Activated gamma-delta T cell (primary cell): Measurements from ENCODE around the gene POLR2B.
"Not testable (repeated sequence)": the region's sequence is repeated elsewhere in the genome, so short reads cannot be mapped to it uniquely, and the experiment has no call there.

ENCODE experiments used
- DNase-seq: peaks from one replicate; lab custom pipeline; 2025; lab: John Stamatoyannopoulos, UW
- total RNA-seq, 2 donors: gene quantifications; one replicate each; lab custom pipeline; 2026; lab: John Stamatoyannopoulos, UW

The POLR2B gene
- 305 to 318 reads per million in 2 donors for total RNA-seq

- DNase-seq, result peak; percentile 37
These were observed at the start of gene POLR2B for GRCh38 chr4:56978750-56979303. Gene POLR2B, plus strand, starts transcription at chr4:56978896. Its CDS starts 90 bp downstream, at chr4:56978986.

- DNase-seq, result no peak
These were observed 48.1 kb upstream of the POLR2B start for GRCh38 chr4:56930638-56931037.

GRCh38 chr4:56931924-56932323 is 46.8 kb upstream of the POLR2B start:
- DNase-seq, result no peak

- DNase-seq, result no peak
These were observed 41.4 kb upstream of the POLR2B start for GRCh38 chr4:56937262-56937661.

GRCh38 chr4:56939826-56940225 is 38.9 kb upstream of the POLR2B start:
- DNase-seq, result not testable (repeated sequence)

- no peak for DNase-seq
These were observed 38.3 kb upstream of the POLR2B start for GRCh38 chr4:56940403-56940802.

- DNase-seq, result no peak
These were observed 37.7 kb upstream of the POLR2B start for GRCh38 chr4:56940971-56941370.

GRCh38 chr4:56941403-56941802 is 37.3 kb upstream of the POLR2B start:
- DNase-seq, result no peak

GRCh38 chr4:56953680-56954520 is 24.8 kb upstream of the POLR2B start:
- no peak for DNase-seq

GRCh38 chr4:56958111-56958517 is 20.6 kb upstream of the POLR2B start:
- DNase-seq, result no peak

GRCh38 chr4:56959100-56959499 is 19.6 kb upstream of the POLR2B start:
- DNase-seq, result no peak

GRCh38 chr4:56961107-56961500 is 17.6 kb upstream of the POLR2B start:
- DNase-seq, result no peak

- no peak for DNase-seq
These were observed 7.3 kb upstream of the POLR2B start for GRCh38 chr4:56971383-56971782.

- no peak for DNase-seq
These were observed 6.3 kb upstream of the POLR2B start for GRCh38 chr4:56972389-56972788.

- no peak for DNase-seq
These were observed 5.9 kb upstream of the POLR2B start for GRCh38 chr4:56972809-56973208.

- DNase-seq, result no peak
These were observed 5.4 kb upstream of the POLR2B start for GRCh38 chr4:56973336-56973735.

- DNase-seq, result no peak
These were observed 2.3 kb upstream of the POLR2B start for GRCh38 chr4:56976283-56976836.

GRCh38 chr4:56976837-56977320 is 1.8 kb upstream of the POLR2B start:
- DNase-seq, result peak; percentile 36

GRCh38 chr4:56977321-56978012 is 1.2 kb upstream of the POLR2B start, which contains the start of gene NOA1:
Gene NOA1, minus strand, starts transcription at chr4:56977606. Its CDS starts 21 bp downstream, at chr4:56977585.
- DNase-seq, result peak; percentile 96

- DNase-seq, result peak; percentile 11
These were observed 851 bp downstream of the POLR2B start for GRCh38 chr4:56979421-56980072.

- DNase-seq, result no peak
These were observed 3.1 kb downstream of the POLR2B start for GRCh38 chr4:56981795-56982201.

- DNase-seq, result no peak
These were observed 7.5 kb downstream of the POLR2B start for GRCh38 chr4:56986192-56986591.
